Measurements from ENCODE around the gene BCAS3. TPM values are rescaled to one million over a fixed set of nuclear protein-coding genes. Genes with fewer than 3 reads are reported as not detected.

Gene BCAS3
- total and polyA plus RNA-seq, 10 donors = 3.7 to 56.0 (median 42.3) TPM

GRCh38 chr17:61187038-61187437 lies 509.4 kb downstream of the BCAS3 start:
- no peak for DNase-seq
- H3K27me3 ChIP-seq (replicated peaks in 1 of 7) = no peaks in the 10 kb centered on the region
- H3K4me3 ChIP-seq = no peak overlapping the region
- H3K9me3 ChIP-seq = peaks cover 0 to 11% (median 0%) of the 10 kb centered on the region in 8 donors
- WGBS, 5 donors = 84 to 99% (median 93%) methylated on average over 2 of the region's 2 CpGs
- H3K27ac ChIP-seq = no peak overlapping the region
- TF ChIP-seq POLR2AphosphoS5 (IDR thresholded peaks at IDR 0.05) (no peak), CTCF (IDR thresholded peaks at IDR 0.05 in 8 of 11, conservative IDR thresholded peaks at IDR 0.05 in 3 of 11) (no peak), POLR2A (IDR thresholded peaks at IDR 0.05) (no peak)
- no peaks in the 10 kb centered on the region for H3K4me1 ChIP-seq
- intact Hi-C loops (cut with DNase I; ENCODE audit: low total_unique reads) = no loop called here
- H3K36me3 ChIP-seq = no peaks in the 10 kb centered on the region

- Histone ChIP-seq H3K9me3 (peaks cover 0 to 16% (median 2%) of the 10 kb centered on the region in 8 donors), H3K36me3 (no peaks in the 10 kb centered on the region), H3K27me3 (replicated peaks in 1 of 7) (no peaks in the 10 kb centered on the region), H3K4me1 (no peaks in the 10 kb centered on the region), H3K4me3 (no peak overlapping the region), H3K27ac (no peak overlapping the region)
- intact Hi-C loops (cut with DNase I; ENCODE audit: low total_unique reads) = no loop called here
- no peak for DNase-seq
- 82 to 93% (median 90%) methylated on average over 2 of the region's 2 CpGs for WGBS, 5 donors
- no peak for TF ChIP-seq POLR2A (IDR thresholded peaks at IDR 0.05)
- no peak for TF ChIP-seq CTCF (IDR thresholded peaks at IDR 0.05 in 8 of 11, conservative IDR thresholded peaks at IDR 0.05 in 3 of 11)
- no peak for TF ChIP-seq POLR2AphosphoS5 (IDR thresholded peaks at IDR 0.05)
These were observed 510.4 kb downstream of the BCAS3 start for GRCh38 chr17:61188081-61188480.

GRCh38 chr17:61189968-61190367 lies 512.3 kb downstream of the BCAS3 start:
- no peaks in the 10 kb centered on the region for H3K36me3 ChIP-seq
- intact Hi-C loops (cut with DNase I; ENCODE audit: low total_unique reads) = no loop called here
- no peak overlapping the region for H3K4me3 ChIP-seq
- no peak for TF ChIP-seq POLR2A (IDR thresholded peaks at IDR 0.05)
- TF ChIP-seq CTCF (IDR thresholded peaks at IDR 0.05 in 8 of 11, conservative IDR thresholded peaks at IDR 0.05 in 3 of 11) = no peak
- no peak for TF ChIP-seq POLR2AphosphoS5 (IDR thresholded peaks at IDR 0.05)
- no peaks in the 10 kb centered on the region for H3K4me1 ChIP-seq
- 74 to 83% (median 80%) methylated on average over 4 of the region's 4 CpGs for WGBS, 5 donors
- no peaks in the 10 kb centered on the region for H3K27me3 ChIP-seq (replicated peaks in 1 of 7)
- no peak for DNase-seq
- H3K9me3 ChIP-seq = peaks cover 0 to 16% (median 2%) of the 10 kb centered on the region in 8 donors
- H3K27ac ChIP-seq = no peak overlapping the region

- no peak overlapping the region for H3K4me3 ChIP-seq
- H3K4me1 ChIP-seq = no peaks in the 10 kb centered on the region
- peaks cover 0 to 13% (median 2%) of the 10 kb centered on the region in 8 donors for H3K9me3 ChIP-seq
- no peaks in the 10 kb centered on the region for H3K27me3 ChIP-seq (replicated peaks in 1 of 7)
- no peak for TF ChIP-seq POLR2AphosphoS5 (IDR thresholded peaks at IDR 0.05)
- TF ChIP-seq POLR2A (IDR thresholded peaks at IDR 0.05) = no peak
- no peak for TF ChIP-seq CTCF (IDR thresholded peaks at IDR 0.05 in 8 of 11, conservative IDR thresholded peaks at IDR 0.05 in 3 of 11)
- intact Hi-C loops (cut with DNase I; ENCODE audit: low total_unique reads) = no loop called here
- H3K36me3 ChIP-seq = no peaks in the 10 kb centered on the region
- 81 to 93% (median 88%) methylated on average over 7 of the region's 7 CpGs for whole genome bisulfite sequencing, 5 donors
- H3K27ac ChIP-seq = no peak overlapping the region
- no peak for DNase-seq
These were observed 518.7 kb downstream of the BCAS3 start for GRCh38 chr17:61196302-61196704.

All from spleen (tissue), 11 donors.